GM18517 (cell line): ENCODE measurements around the gene EPHB3.

ENCODE experiments used
- ATAC-seq: cut with Tn5 transposase; IDR thresholded peaks from one replicate; pipeline ENCODE4 v1.9.1; 2021; ENCODE audit warnings: mild to moderate bottlenecking, moderate library complexity; ENCODE audit not compliant: unreplicated experiment

EPHB3 gene

GRCh38 chr3:184543256-184543655, 18.3 kb upstream of the EPHB3 start:
- no peak for ATAC-seq

- no peak for ATAC-seq
Measured at GRCh38 chr3:184543843-184544512, 17.6 kb upstream of the EPHB3 start.

- no peak for ATAC-seq
Measured at GRCh38 chr3:184544513-184544861, 17.1 kb upstream of the EPHB3 start.

GRCh38 chr3:184545769-184546168, 15.8 kb upstream of the EPHB3 start:
- ATAC-seq = no peak

- ATAC-seq = no peak
Measured at GRCh38 chr3:184546252-184546651, 15.3 kb upstream of the EPHB3 start.

- no peak for ATAC-seq
Measured at GRCh38 chr3:184549796-184550577, 11.6 kb upstream of the EPHB3 start.

GRCh38 chr3:184551103-184551502, 10.5 kb upstream of the EPHB3 start:
- no peak for ATAC-seq

GRCh38 chr3:184551614-184552256, 9.8 kb upstream of the EPHB3 start:
- no peak for ATAC-seq

- no peak for ATAC-seq
Measured at GRCh38 chr3:184552296-184552695, 9.3 kb upstream of the EPHB3 start.

GRCh38 chr3:184552863-184553262, 8.7 kb upstream of the EPHB3 start:
- no peak for ATAC-seq

- no peak for ATAC-seq
Measured at GRCh38 chr3:184553385-184553784, 8.2 kb upstream of the EPHB3 start.

- ATAC-seq = no peak
Measured at GRCh38 chr3:184554461-184554860, 7.1 kb upstream of the EPHB3 start.

GRCh38 chr3:184556582-184557347, 4.8 kb upstream of the EPHB3 start:
- ATAC-seq = no peak

- no peak for ATAC-seq
Measured at GRCh38 chr3:184557348-184557950, 4.1 kb upstream of the EPHB3 start.

GRCh38 chr3:184558726-184559125, 2.9 kb upstream of the EPHB3 start:
- no peak for ATAC-seq

GRCh38 chr3:184559336-184559735, 2.2 kb upstream of the EPHB3 start:
- ATAC-seq = no peak

- no peak for ATAC-seq
Measured at GRCh38 chr3:184560531-184560930, 1.1 kb upstream of the EPHB3 start.

GRCh38 chr3:184561913-184562877, 610 bp downstream of the EPHB3 start:
- ATAC-seq = no peak

GRCh38 chr3:184562878-184563560, 1.4 kb downstream of the EPHB3 start:
- no peak for ATAC-seq
